ENCODE results near the gene MCF2L.

GRCh38 chr13:113061271-113061625, 92.2 kb downstream of the MCF2L start:
- TF ChIP-seq POLR2A (IDR thresholded peaks at IDR 0.05) (no peak), CTCF (IDR thresholded peaks at IDR 0.05) (no peak)

All from transverse colon (tissue), 3 donors.